IPS-20b (cell line): ENCODE measurements around the gene VWDE.
"Not testable (repeated sequence)": the region's sequence is repeated elsewhere in the genome, so short reads cannot be mapped to it uniquely, and the experiment has no call there.

Source experiments
- H3K27ac ChIP-seq: one replicate; pipeline ENCODE4 v1.5.1; 2013; ENCODE audit warnings: low read length
- H3K27me3 ChIP-seq: 2 replicates; pipeline ENCODE4 v1.6.1; 2013; ENCODE audit warnings: mild to moderate bottlenecking, low read length, inconsistent platforms; ENCODE audit not compliant: insufficient read depth
- H3K36me3 ChIP-seq: 2 replicates; pipeline ENCODE4 v1.6.1; 2013; ENCODE audit warnings: low read depth, mild to moderate bottlenecking, inconsistent platforms, low read length, moderate library complexity; ENCODE audit not compliant: insufficient read depth
- H3K4me1 ChIP-seq: 2 replicates; pipeline ENCODE4 v1.6.1; 2013; ENCODE audit warnings: mild to moderate bottlenecking, control low read depth, inconsistent platforms, low read length, moderate library complexity; ENCODE audit not compliant: insufficient read depth
- H3K4me3 ChIP-seq: 2 replicates; pipeline ENCODE4 v1.5.1; 2013; ENCODE audit warnings: mild to moderate bottlenecking, low read length, inconsistent platforms
- H3K9ac ChIP-seq: 2 replicates; pipeline ENCODE4 v1.6.1; 2013; ENCODE audit warnings: low read depth, mild to moderate bottlenecking, inconsistent platforms, low read length, moderate library complexity
- H3K9me3 ChIP-seq: 2 replicates; pipeline ENCODE4 v1.6.1; 2013; ENCODE audit warnings: mild to moderate bottlenecking, low read depth, low read length, inconsistent platforms; ENCODE audit not compliant: insufficient read depth

VWDE gene

DNA sequence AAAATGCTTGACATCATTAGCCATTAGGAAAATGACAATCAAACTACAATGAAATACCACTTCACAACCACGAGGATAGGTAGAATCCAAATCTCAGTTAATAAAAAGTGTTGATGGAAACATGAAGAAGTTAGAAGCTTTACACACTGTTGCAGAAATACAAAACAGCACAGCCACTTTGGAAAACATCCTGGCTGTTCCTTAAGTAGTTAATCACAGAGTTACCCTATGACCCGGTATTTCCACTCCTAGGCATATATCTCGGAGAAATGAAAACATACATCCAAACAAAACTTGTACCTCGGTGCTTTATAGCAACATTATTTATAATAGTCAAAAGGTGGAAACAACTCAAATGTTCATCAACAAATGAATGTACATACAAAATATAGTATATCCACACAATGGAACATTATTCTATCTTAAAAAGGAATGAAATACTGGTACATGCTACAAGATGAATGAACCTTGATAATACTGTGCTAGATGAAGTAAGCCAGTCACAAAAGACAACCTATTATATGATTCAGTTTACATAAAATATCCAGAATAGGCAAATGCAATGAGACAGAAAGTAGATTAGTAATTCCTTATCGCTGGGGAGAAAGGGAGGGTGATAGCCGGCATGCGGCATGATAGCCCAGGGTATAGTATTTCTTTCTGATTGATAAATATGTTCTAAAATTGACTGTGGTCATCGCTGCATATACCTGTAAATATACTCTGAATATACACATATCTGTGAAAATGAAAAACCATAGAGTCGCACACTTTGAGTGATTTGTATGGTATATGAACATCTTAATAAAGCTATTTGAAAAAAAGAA lies 1.9 kb downstream of the VWDE start:
- Histone ChIP-seq H3K27ac (no peak overlapping the region), H3K9me3 (peaks cover 13% of the 10 kb centered on the region), H3K9ac (peak overlapping the region; percentile 56; the same call in 1 of the 2 replicates), H3K4me3 (peak overlapping the region; percentile 86), H3K27me3 (peaks cover 17% of the 10 kb centered on the region; the same call in 1 of the 2 replicates), H3K36me3 (peaks cover 7% of the 10 kb centered on the region; the same call in 1 of the 2 replicates), H3K4me1 (peaks cover 2% of the 10 kb centered on the region; the same call in 1 of the 2 replicates)

DNA sequence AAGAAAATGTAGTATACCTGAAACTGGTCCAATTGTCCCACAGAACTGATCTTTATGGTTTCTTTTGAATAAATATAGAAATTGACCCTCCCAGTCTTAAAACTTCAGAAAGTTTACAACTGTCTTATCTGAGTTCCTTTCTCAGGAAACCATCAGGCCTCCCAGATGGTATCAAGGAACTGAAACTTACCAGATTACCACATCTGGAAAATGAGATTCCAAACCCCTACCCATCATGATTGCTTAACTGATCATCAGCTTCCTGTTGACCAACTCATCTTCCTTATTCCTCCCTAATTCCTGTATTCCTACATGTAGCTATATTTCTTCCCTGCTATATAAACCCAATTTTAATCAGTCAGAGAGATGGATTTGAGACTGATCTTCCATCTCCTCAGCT lies 5.5 kb downstream of the VWDE start:
- Histone ChIP-seq H3K4me3 (no peak overlapping the region), H3K27me3 (peaks cover 6% of the 10 kb centered on the region; the same call in 1 of the 2 replicates), H3K9ac (no peak overlapping the region), H3K36me3 (peaks cover 7% of the 10 kb centered on the region; the same call in 1 of the 2 replicates), H3K9me3 (peaks cover 13% of the 10 kb centered on the region), H3K27ac (no peak overlapping the region), H3K4me1 (peaks cover 2% of the 10 kb centered on the region; the same call in 1 of the 2 replicates)

DNA sequence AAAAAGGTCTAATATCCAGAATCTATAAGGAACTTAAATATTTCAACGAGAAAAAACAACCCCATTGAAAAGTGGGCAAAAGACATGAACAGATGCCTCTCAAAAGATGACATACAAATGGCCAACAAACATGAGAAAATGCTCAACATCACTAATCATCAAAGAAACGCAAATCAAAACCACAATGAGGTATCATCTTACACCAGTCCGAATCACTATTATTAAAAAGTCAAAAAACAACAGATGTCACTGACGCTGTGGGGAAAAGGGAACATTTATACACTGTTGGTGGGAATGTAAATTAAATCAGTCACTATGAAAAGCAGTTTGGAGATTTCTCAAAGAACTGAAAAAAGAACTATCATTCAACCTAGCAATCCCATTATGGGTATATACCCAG lies 6.0 kb downstream of the VWDE start:
- no peak overlapping the region for H3K4me3 ChIP-seq
- H3K9me3 ChIP-seq: peaks cover 13% of the 10 kb centered on the region
- H3K4me1 ChIP-seq: peaks cover 2% of the 10 kb centered on the region; the same call in 1 of the 2 replicates
- no peak overlapping the region for H3K9ac ChIP-seq
- peaks cover 7% of the 10 kb centered on the region; the same call in 1 of the 2 replicates for H3K36me3 ChIP-seq
- no peak overlapping the region for H3K27ac ChIP-seq
- peaks cover 1% of the 10 kb centered on the region; the same call in 1 of the 2 replicates for H3K27me3 ChIP-seq

DNA sequence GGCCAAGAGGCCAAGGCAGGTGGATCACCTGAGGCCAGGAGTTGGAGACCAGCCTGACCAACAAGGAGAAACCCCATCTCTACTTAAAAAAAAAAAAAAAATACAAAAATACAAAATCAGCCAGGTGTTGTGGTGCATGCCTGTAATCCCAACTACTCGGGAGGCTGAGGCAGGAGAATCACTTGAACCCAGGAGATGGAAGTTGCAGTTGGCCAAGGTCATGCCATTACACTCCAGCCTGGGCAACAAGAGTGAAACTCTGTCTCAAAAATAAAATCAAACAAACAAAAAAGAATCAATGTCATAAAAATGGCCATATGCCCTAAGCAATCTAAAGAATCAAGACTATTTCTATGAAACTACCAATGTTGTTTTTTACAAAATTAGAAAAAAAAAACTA lies 7.0 kb downstream of the VWDE start:
- H3K9me3 ChIP-seq: peaks cover 13% of the 10 kb centered on the region
- not testable (repeated sequence) for H3K36me3 ChIP-seq, H3K27me3 ChIP-seq, H3K4me3 ChIP-seq, H3K9ac ChIP-seq, H3K27ac ChIP-seq, H3K4me1 ChIP-seq

DNA sequence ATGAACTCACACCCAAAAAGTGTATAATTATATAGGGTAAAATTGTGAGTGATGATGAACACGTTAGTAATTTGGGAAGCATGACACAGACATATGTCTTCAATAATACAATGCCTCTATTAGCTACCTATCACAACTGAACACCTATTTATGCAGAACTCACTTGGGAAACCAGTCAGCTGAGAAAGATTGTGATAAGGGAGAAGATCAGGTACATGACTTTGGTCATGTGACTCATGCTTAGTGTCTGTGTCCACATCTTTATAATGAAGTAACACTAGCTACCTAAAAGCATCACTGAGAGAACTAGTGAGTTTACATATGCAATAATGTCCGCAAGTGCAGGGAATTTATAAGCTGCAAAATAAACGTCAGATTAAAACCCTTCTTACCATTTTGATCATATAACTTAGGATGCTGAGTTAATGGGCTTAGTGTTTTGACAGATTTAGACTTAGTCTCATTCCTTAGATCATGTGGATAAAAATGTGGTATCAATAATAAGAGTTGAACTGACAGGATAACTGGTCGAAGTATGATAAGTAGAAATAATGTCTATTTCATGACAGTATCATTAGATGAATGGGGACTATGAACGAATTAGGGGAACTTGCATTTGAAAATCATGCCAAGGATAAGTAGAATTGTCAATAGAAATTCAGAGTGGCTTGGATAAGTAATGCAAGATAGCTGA lies 11.6 kb downstream of the VWDE start:
- H3K27ac ChIP-seq: no peak overlapping the region
- no peak overlapping the region for H3K4me3 ChIP-seq
- H3K9ac ChIP-seq: no peak overlapping the region
- H3K4me1 ChIP-seq: no peaks in the 10 kb centered on the region; the same call in 1 of the 2 replicates
- no peaks in the 10 kb centered on the region for H3K9me3 ChIP-seq
- H3K36me3 ChIP-seq: peaks cover 18% of the 10 kb centered on the region
- H3K27me3 ChIP-seq: no peaks in the 10 kb centered on the region

DNA sequence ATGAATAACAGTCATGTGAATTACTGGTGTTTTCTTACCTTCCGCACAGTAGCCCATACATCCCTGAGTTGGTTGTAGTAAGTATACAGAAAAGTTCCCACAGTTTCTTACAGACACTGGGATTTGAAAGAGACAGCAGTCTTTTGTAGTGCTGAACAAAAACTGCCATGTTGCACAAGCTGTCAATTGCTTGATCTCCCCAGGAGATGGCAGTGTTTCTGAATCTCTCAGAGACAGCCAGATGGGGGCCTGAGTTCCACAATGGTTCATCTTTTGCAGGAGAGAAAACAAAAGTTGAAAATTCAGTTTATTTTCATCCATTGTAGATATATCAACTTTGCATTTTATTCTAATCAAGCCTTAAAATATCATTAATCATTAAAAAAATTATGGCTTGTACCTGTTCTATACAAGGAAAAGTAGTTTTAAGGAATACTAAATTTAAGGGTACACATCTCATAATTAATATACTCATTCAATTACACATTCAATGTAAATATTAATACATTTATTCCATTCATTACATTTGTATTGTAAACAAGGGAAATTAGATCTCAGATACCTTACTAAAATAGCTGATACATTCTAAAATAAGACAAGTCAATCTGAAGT lies 14.5 kb downstream of the VWDE start:
- no peak overlapping the region for H3K9ac ChIP-seq
- no peaks in the 10 kb centered on the region; the same call in 1 of the 2 replicates for H3K4me1 ChIP-seq
- H3K4me3 ChIP-seq: no peak overlapping the region
- H3K9me3 ChIP-seq: no peaks in the 10 kb centered on the region
- no peaks in the 10 kb centered on the region for H3K27me3 ChIP-seq
- no peak overlapping the region for H3K27ac ChIP-seq
- peaks cover 42% of the 10 kb centered on the region for H3K36me3 ChIP-seq

DNA sequence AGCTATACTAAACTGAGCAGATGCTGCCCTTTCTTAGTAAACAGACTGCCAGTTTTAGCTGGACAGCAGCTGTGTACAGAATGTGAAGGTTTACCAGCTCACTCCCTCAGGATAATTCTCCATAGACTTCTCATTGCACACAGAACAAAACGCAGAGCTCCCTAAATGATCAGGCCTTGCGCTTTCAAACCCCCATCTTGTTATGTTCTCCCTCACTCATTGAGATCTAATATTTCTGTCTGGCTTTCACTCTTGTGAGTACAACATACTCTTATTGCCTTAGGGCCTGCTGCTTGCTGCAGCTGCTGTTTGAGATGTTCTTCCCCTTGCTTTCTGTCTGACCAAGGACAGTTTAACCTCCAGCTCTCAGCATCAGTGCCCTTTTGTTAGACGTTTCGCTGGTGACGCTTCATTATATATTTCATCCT lies 17.3 kb downstream of the VWDE start:
- no peak overlapping the region for H3K27ac ChIP-seq
- H3K27me3 ChIP-seq: no peaks in the 10 kb centered on the region
- no peaks in the 10 kb centered on the region for H3K9me3 ChIP-seq
- H3K9ac ChIP-seq: no peak overlapping the region
- no peak overlapping the region for H3K4me3 ChIP-seq
- H3K4me1 ChIP-seq: no peaks in the 10 kb centered on the region; the same call in 1 of the 2 replicates
- H3K36me3 ChIP-seq: peaks cover 55% of the 10 kb centered on the region

DNA sequence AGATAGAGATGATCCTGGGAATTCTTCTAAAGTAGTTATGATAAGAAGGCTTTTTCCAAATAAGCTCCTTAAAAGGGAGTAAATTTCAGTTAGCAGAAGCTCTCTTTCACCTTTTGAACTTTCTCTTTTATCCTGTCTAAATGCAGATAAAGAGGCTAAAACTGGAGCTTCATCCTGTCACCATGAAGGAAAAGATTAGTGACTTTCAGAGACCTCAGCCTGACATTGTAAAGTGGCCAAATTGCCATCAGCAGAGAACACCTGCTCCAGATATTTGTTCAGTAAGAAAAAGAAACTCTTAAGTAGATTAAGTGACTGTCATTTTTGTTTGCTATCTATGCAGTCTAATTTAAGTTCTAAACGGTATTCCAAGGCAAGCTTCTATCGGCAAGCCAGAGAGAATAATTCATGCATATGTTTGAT lies 18.3 kb downstream of the VWDE start:
- no peak overlapping the region for H3K27ac ChIP-seq
- peaks cover 60% of the 10 kb centered on the region for H3K36me3 ChIP-seq
- no peak overlapping the region for H3K9ac ChIP-seq
- no peaks in the 10 kb centered on the region for H3K9me3 ChIP-seq
- H3K4me3 ChIP-seq: no peak overlapping the region
- no peaks in the 10 kb centered on the region for H3K4me1 ChIP-seq
- no peaks in the 10 kb centered on the region for H3K27me3 ChIP-seq

DNA sequence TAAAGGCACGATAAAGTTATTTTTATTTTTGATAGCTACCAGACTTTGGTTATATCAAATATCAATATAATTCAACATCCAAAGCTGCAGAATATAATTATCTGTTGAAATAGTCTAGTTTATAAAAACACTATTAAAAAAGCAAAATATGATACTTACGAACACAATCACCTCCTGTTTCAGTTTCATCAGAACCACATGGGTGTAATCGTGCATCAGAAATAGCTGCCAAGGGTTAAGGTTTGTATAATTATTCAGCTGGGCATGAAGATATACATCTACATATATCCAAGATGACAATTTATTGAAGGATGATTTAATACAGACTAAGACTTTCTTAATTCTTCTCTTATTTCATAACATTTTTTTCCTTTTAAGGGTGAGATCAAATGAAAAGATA lies 20.3 kb downstream of the VWDE start:
- Histone ChIP-seq H3K9ac (no peak overlapping the region), H3K4me3 (no peak overlapping the region), H3K27me3 (no peaks in the 10 kb centered on the region), H3K36me3 (peaks cover 66% of the 10 kb centered on the region), H3K4me1 (no peaks in the 10 kb centered on the region), H3K27ac (no peak overlapping the region), H3K9me3 (no peaks in the 10 kb centered on the region)

DNA sequence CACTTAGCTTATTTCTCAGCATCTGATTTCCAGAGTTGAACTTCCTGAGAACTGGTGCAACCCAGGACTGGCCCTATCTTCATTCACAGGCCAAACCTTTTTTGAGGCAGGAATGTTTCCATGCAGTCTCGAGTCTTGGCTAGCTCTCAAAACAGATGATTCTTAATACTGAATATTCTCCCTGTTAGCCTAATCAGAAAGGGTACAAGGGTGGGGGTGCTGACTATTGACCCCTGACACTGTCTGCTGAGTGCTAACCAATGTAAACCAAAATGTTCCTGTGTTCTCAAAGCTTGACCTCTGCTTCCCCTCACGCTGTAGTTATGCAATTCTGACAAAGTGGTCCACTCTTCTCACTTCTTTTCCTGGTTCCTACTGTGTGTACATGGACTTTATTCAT lies 25.3 kb downstream of the VWDE start:
- peaks cover 53% of the 10 kb centered on the region for H3K36me3 ChIP-seq
- H3K9me3 ChIP-seq: no peaks in the 10 kb centered on the region

DNA sequence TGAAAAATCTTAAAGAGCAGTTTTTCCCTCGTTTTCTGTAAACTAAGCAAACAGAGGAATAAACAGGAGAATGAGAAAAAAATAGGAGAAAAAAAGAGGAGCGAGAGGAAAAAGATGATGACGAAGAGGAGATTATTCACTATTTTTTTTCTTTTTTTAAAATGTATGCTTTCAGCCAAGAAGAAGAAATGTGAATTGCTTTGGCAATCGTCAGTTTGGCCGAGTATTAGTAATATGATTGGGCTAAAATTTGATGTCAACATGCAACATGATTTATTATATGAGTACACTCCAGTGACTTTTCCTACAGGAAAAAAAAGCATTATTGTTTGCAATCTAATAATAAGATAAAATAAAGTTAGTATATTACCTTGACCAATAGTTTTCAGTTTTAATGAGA lies 26.3 kb downstream of the VWDE start:
- Histone ChIP-seq H3K9me3 (no peaks in the 10 kb centered on the region), H3K4me1 (no peaks in the 10 kb centered on the region), H3K27ac (no peak overlapping the region), H3K4me3 (no peak overlapping the region), H3K36me3 (peaks cover 57% of the 10 kb centered on the region), H3K9ac (no peak overlapping the region), H3K27me3 (no peaks in the 10 kb centered on the region)

More for the DNA sequence above, 25.3 kb downstream of the VWDE start:
- no peak overlapping the region for H3K4me3 ChIP-seq
- H3K4me1 ChIP-seq: no peaks in the 10 kb centered on the region
- H3K27ac ChIP-seq: no peak overlapping the region
- no peak overlapping the region for H3K9ac ChIP-seq
- no peaks in the 10 kb centered on the region for H3K27me3 ChIP-seq
